Measurements from ENCODE around the gene CREBL2. TPM values are rescaled to one million over a fixed set of nuclear protein-coding genes. Genes with fewer than 3 reads are reported as not detected.
"Not testable (repeated sequence)": the region's sequence is repeated elsewhere in the genome, so short reads cannot be mapped to it uniquely, and the experiment has no call there.

Gene CREBL2
- total RNA-seq, 1 experiment from 2014 or later: 17.8 TPM

GRCh38 chr12:12630850-12631249 lies 19.2 kb downstream of the CREBL2 start:
- intact Hi-C loops (cut with micrococcal nuclease; ENCODE audit: unreplicated experiment): no loop called here
- POLR2A ChIA-PET (ENCODE audit: low non-redundant PET): no interaction called here
- CTCF ChIA-PET: no interaction called here
- no TSS peak for BruUV-seq (replicated peaks)
- no peaks in the 10 kb centered on the region for H3K27me3 ChIP-seq (replicated peaks; ENCODE audit: insufficient read depth, low read depth, low read length, poor library complexity)
- peaks cover 8% of the 10 kb centered on the region for H3K4me1 ChIP-seq (ENCODE audit: insufficient read depth, low read length, poor library complexity, severe bottlenecking)
- TF ChIP-seq CTCF (conservative IDR thresholded peaks at IDR 0.05; ENCODE audit: low read depth, low read length): no peak
- no peak for TF ChIP-seq EZH2 (IDR thresholded peaks at IDR 0.05; ENCODE audit: borderline replicate concordance, low read depth, low read length, poor library complexity, severe bottlenecking)
- H3K9me3 ChIP-seq (ENCODE audit: low read depth, low read length, poor library complexity, severe bottlenecking): no peaks in the 10 kb centered on the region
- no peaks in the 10 kb centered on the region for H3K36me3 ChIP-seq (ENCODE audit: insufficient read depth, low read length, poor library complexity, severe bottlenecking)
- H3K4me3 ChIP-seq (ENCODE audit: low read depth, low read length, poor library complexity, severe bottlenecking): no peak overlapping the region
- H3K27ac ChIP-seq (ENCODE audit: low read depth, low read length, poor library complexity, severe bottlenecking): no peak overlapping the region
- no peak for DNase-seq (ENCODE audit: low spot score)

- no peaks in the 10 kb centered on the region for H3K27me3 ChIP-seq (replicated peaks; ENCODE audit: insufficient read depth, low read depth, low read length, poor library complexity)
- BruUV-seq (replicated peaks): no TSS peak
- H3K27ac ChIP-seq (ENCODE audit: low read depth, low read length, poor library complexity, severe bottlenecking): no peak overlapping the region
- intact Hi-C loops (cut with micrococcal nuclease; ENCODE audit: unreplicated experiment): no loop called here
- no peak for DNase-seq (ENCODE audit: low spot score)
- TF ChIP-seq EZH2 (IDR thresholded peaks at IDR 0.05; ENCODE audit: borderline replicate concordance, low read depth, low read length, poor library complexity, severe bottlenecking) (no peak), CTCF (conservative IDR thresholded peaks at IDR 0.05; ENCODE audit: low read depth, low read length) (no peak)
- ChIA-PET CTCF (interaction anchor here (0.6 kb wide), 1 partner anchor 260 kb away, joined by 8 read pairs; no protein-coding TSS in a partner anchor), POLR2A (ENCODE audit: low non-redundant PET) (no interaction called here)
- peaks cover 6% of the 10 kb centered on the region for H3K36me3 ChIP-seq (ENCODE audit: insufficient read depth, low read length, poor library complexity, severe bottlenecking)
- H3K4me3 ChIP-seq (ENCODE audit: low read depth, low read length, poor library complexity, severe bottlenecking): no peak overlapping the region
- H3K4me1 ChIP-seq (ENCODE audit: insufficient read depth, low read length, poor library complexity, severe bottlenecking): no peaks in the 10 kb centered on the region
- no peaks in the 10 kb centered on the region for H3K9me3 ChIP-seq (ENCODE audit: low read depth, low read length, poor library complexity, severe bottlenecking)
Observed at GRCh38 chr12:12635651-12636050, 24.0 kb downstream of the CREBL2 start.

- TF ChIP-seq EZH2 (IDR thresholded peaks at IDR 0.05; ENCODE audit: borderline replicate concordance, low read depth, low read length, poor library complexity, severe bottlenecking) (no peak), CTCF (conservative IDR thresholded peaks at IDR 0.05; ENCODE audit: low read depth, low read length) (no peak)
- intact Hi-C loops (cut with micrococcal nuclease; ENCODE audit: unreplicated experiment): no loop called here
- peaks cover 9% of the 10 kb centered on the region for H3K36me3 ChIP-seq (ENCODE audit: insufficient read depth, low read length, poor library complexity, severe bottlenecking)
- H3K27me3 ChIP-seq (replicated peaks; ENCODE audit: insufficient read depth, low read depth, low read length, poor library complexity): no peaks in the 10 kb centered on the region
- no peak for DNase-seq (ENCODE audit: low spot score)
- POLR2A ChIA-PET (ENCODE audit: low non-redundant PET): no interaction called here
- CTCF ChIA-PET: no interaction called here
- BruUV-seq (replicated peaks): no TSS peak
- H3K9me3 ChIP-seq (ENCODE audit: low read depth, low read length, poor library complexity, severe bottlenecking): no peaks in the 10 kb centered on the region
- H3K4me3 ChIP-seq (ENCODE audit: low read depth, low read length, poor library complexity, severe bottlenecking): no peak overlapping the region
- H3K27ac ChIP-seq (ENCODE audit: low read depth, low read length, poor library complexity, severe bottlenecking): no peak overlapping the region
- H3K4me1 ChIP-seq (ENCODE audit: insufficient read depth, low read length, poor library complexity, severe bottlenecking): no peaks in the 10 kb centered on the region
Observed at GRCh38 chr12:12636641-12637040, 25.0 kb downstream of the CREBL2 start.

- DNase-seq (ENCODE audit: low spot score); POLR2A ChIA-PET (ENCODE audit: low non-redundant PET); H3K4me3 ChIP-seq (ENCODE audit: low read depth, low read length, poor library complexity, severe bottlenecking); H3K27me3 ChIP-seq (replicated peaks; ENCODE audit: insufficient read depth, low read depth, low read length, poor library complexity); H3K27ac ChIP-seq (ENCODE audit: low read depth, low read length, poor library complexity, severe bottlenecking); BruUV-seq (replicated peaks); CTCF ChIA-PET; H3K9me3 ChIP-seq (ENCODE audit: low read depth, low read length, poor library complexity, severe bottlenecking); H3K4me1 ChIP-seq (ENCODE audit: insufficient read depth, low read length, poor library complexity, severe bottlenecking); intact Hi-C loops (cut with micrococcal nuclease; ENCODE audit: unreplicated experiment): not testable (repeated sequence)
- H3K36me3 ChIP-seq (ENCODE audit: insufficient read depth, low read length, poor library complexity, severe bottlenecking): peaks cover 16% of the 10 kb centered on the region
Observed at GRCh38 chr12:12639995-12640394, 28.3 kb downstream of the CREBL2 start.
